ENCODE measurements around the gene POLA1. TPM values are rescaled to one million over a fixed set of nuclear protein-coding genes. Genes with fewer than 3 reads are reported as not detected.

POLA1 gene
- total RNA-seq, 4 donors from 2014 or later, result 9.5 to 18.4 (median 11.2) TPM

GRCh38 chrX:24696294-24696693, 2.6 kb downstream of the POLA1 start:
- no peak for TF ChIP-seq CTCF (IDR thresholded peaks at IDR 0.05; ENCODE audit: low read depth)

- TF ChIP-seq CTCF (IDR thresholded peaks at IDR 0.05; ENCODE audit: low read depth), result no peak
Measured at GRCh38 chrX:24702362-24703184, 8.9 kb downstream of the POLA1 start.

- TF ChIP-seq CTCF (IDR thresholded peaks at IDR 0.05; ENCODE audit: low read depth), result no peak
Measured at GRCh38 chrX:24703185-24703494, 9.4 kb downstream of the POLA1 start.

- no peak for TF ChIP-seq CTCF (IDR thresholded peaks at IDR 0.05; ENCODE audit: low read depth)
Measured at GRCh38 chrX:24718771-24719170, 25.1 kb downstream of the POLA1 start.

GRCh38 chrX:24720036-24720435, 26.3 kb downstream of the POLA1 start:
- no peak for TF ChIP-seq CTCF (IDR thresholded peaks at IDR 0.05; ENCODE audit: low read depth)

GRCh38 chrX:24728530-24728929, 34.8 kb downstream of the POLA1 start:
- no peak for TF ChIP-seq CTCF (IDR thresholded peaks at IDR 0.05; ENCODE audit: low read depth)

GRCh38 chrX:24732766-24733500, 39.2 kb downstream of the POLA1 start:
- TF ChIP-seq CTCF (IDR thresholded peaks at IDR 0.05; ENCODE audit: low read depth), result no peak

Measured in subcutaneous adipose tissue (tissue), 4 donors.